GM21360 (cell line): Measurements from ENCODE around the gene SCNM1.
"Not testable (repeated sequence)": the region's sequence is repeated elsewhere in the genome, so short reads cannot be mapped to it uniquely, and the experiment has no call there.

ENCODE experiments used
- ATAC-seq: cut with Tn5 transposase; IDR thresholded peaks from one replicate; pipeline ENCODE4 v1.9.1; 2021; ENCODE audit warnings: mild to moderate bottlenecking, moderate library complexity; ENCODE audit not compliant: unreplicated experiment

The SCNM1 gene

DNA sequence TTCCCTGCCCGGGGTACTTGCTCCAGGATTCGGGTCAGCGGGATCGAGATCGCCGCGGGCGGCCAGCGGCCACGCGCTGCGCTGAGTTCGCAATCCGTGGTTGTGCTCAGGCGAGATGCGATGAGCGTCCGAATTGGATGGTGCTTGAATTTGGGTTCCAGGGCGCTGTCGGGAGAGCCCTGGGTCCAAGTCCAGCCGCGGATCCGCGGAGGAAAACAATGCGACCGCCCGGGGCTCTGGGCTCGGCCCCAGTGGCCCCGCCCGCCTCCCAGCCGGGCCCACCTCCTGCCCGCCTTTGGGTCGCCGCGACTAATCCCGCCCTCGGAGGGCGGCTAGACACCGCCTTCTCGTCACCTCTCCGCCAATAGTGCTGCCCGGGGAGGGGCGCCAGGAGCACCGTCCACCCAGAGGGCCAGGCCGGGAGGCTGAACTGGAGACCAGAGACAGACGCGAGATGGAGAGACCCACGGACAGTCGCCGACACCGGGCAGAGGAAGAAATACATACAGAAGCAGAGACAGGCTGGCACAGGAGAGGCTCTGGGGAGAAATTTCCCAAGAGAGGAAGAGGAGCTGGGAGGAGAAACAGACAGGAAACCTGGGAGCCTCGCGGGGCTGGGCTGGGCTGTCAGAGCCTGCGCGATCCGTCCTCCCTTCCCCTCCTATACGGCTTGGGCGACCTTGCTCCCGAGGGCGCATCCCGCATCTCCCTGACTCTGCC, 19.4 kb upstream of the SCNM1 start, which contains the start of gene SEMA6C:
Gene SEMA6C (minus strand): TSS at position 220 of the 720 bp plus-strand sequence. CDS start 4,010 bp downstream, outside the sequence.
- peak; percentile 90 for ATAC-seq

DNA sequence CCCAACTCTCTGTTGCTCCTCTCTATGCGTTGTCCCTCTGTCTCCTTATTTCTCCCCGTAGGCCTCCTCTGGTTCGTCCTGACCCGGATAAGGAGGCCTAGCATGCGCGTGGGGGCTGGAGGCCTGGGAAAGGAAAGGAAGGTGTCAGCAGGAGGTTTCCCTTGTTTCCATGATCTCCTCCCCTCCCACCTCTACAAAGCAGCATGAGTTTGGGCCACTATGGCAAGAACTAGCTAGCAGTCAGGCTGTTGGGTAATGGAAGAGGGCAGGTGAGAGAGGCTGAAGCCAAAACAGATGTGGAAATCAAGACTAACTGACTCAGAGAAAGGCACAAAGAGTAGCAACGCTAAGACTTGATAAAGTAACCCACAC, 18.8 kb upstream of the SCNM1 start:
- no peak for ATAC-seq

- no peak for ATAC-seq
Observed at GRCh38 chr1:151147665-151148064, 18.3 kb upstream of the SCNM1 start.

GRCh38 chr1:151156515-151156819, 9.5 kb upstream of the SCNM1 start, which contains the start of gene TNFAIP8L2:
TSS of gene TNFAIP8L2 (plus strand) at chr1:151156649. CDS start at chr1:151158698, 2,049 bp downstream.
- ATAC-seq, result peak; percentile 70

GRCh38 chr1:151157067-151157531, 8.8 kb upstream of the SCNM1 start:
- peak; percentile 16 for ATAC-seq

GRCh38 chr1:151158326-151158725, 7.6 kb upstream of the SCNM1 start:
- no peak for ATAC-seq

- ATAC-seq, result no peak
Observed at GRCh38 chr1:151158751-151159251, 7.1 kb upstream of the SCNM1 start.

DNA sequence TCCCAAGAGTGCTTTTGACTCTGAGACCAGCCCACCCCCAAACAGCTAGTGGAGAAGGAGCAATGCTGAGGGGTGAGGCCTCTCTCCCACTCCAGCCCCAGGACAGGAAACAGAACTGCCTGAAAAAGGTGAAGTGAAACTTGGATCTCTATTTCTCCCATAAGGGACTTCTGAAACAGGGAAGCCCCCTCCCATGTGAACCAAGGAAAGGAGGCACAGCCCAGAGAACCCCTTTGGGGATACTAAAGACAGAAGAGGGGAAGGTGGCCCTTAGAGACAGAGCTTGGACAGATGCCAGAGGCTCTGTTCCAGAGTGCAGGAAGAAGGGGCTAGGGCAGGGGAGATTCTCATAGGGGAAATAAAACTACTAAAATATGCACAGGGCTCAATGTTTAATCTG, 6.6 kb upstream of the SCNM1 start:
- no peak for ATAC-seq

DNA sequence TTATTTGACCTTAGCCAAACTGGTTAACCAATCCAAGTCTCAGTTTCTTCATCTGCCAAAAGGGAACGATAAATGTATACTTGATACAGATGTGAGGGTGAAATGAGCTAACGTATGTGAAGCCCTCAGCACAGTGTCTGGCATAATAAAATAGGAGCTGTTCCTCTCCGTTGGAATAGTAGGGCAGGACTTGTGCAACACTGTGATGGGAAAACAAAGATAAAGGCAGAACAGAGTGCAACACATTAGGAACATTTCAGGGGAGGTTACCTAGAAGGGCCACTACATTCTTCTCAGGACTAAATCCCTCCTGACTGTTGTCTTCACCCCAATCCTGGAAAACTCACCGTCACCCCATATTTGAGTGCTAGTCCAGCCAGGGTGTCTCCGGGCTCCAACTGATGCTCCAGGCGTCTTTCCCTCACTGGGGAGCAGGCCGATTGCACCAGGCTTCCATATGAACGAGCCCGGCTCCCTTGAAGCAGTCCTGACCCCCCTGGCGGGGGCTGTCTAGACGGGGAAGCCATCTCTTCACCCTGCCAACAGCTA, 1.1 kb upstream of the SCNM1 start:
- no peak for ATAC-seq

DNA sequence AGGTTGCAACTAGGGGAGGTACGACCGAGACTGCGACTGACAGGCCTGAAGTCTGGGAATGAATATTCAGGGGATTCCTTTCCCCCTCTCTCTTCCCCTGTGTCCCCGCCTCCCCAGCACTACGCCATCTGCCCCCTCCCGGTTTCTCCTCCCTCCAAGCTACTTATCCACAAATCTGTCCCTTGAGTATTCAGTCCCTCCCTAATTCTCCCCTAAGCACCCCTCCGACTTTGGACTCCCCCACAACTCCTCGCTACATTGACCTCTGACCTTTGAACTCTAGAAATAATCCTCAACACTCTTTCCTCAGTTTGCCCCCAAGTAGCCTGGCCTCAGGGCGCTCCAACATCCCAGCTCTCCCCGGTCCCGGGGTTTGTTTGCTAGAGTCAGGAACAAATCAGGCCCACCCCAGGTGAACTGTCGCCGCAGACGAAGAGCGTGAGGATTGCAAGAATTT, 635 bp upstream of the SCNM1 start:
- no peak for ATAC-seq

- ATAC-seq, result no peak
Observed at GRCh38 chr1:151166505-151166956, 587 bp downstream of the SCNM1 start.

GRCh38 chr1:151167116-151167515, 1.2 kb downstream of the SCNM1 start:
- no peak for ATAC-seq

- no peak for ATAC-seq
Observed at GRCh38 chr1:151171190-151171589, 5.2 kb downstream of the SCNM1 start.

- ATAC-seq, result no peak
Observed at GRCh38 chr1:151175041-151175741, 9.2 kb downstream of the SCNM1 start.

DNA sequence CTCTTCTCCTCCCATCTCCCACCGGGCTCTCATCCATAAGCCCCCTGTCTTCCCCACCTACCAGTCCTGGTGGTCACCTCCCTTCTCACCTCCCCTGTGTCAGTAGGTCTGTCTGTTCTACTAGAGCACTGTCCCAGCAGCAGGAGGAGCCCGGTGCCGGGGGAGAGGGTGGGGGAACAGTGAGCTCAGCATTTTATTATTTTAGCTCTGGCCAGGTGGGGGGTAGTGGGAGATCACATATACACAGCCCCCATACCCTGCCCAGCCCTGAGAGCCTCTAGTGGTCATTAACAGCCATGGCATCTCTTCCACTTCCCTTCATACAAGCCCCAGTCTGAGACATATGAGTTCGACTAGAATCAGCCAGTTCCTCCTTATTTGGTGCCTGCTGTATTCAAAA, 9.9 kb downstream of the SCNM1 start, which contains the start of gene TMOD4:
Gene TMOD4 (minus strand): TSS at position 119 of the 400 bp plus-strand sequence. CDS start 1,106 bp downstream, outside the sequence.
- ATAC-seq, result no peak

DNA sequence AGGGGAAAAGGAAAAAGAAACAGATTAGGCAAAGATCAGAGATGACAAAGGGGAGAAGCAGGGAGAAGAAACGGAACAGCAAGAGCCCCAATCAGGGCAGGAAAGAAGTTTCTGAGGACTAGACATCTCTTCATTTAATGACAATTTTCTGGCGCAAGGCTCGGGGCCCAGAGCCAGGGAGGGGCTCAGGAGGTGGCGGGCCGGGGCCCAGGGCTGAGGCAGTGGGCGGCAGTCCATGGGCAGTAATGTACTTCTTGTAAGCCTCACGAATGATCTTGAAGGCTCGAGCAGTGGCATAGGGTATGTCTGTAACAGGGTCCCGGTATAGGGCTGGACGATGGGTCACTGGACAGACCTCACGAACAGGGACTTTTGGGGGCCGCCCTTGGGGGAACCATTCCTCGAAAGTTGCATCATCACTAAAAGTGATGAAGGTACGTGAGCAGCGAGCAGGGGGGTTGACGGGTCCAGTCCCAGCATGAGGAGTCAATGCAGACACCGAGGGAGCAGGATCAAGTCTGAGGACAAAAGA, 10.6 kb downstream of the SCNM1 start:
- no peak for ATAC-seq

GRCh38 chr1:151184211-151184610, 18.3 kb downstream of the SCNM1 start:
- ATAC-seq, result no peak

- ATAC-seq, result no peak
Observed at GRCh38 chr1:151187205-151187604, 21.3 kb downstream of the SCNM1 start.

GRCh38 chr1:151188667-151189066, 22.7 kb downstream of the SCNM1 start:
- ATAC-seq, result not testable (repeated sequence)

- peak; percentile 82 for ATAC-seq
Observed at GRCh38 chr1:151189637-151190445, 23.9 kb downstream of the SCNM1 start, which contains the start of gene VPS72. TSS of gene VPS72 (minus strand) at chr1:151190197. CDS start at chr1:151190121, 76 bp downstream.
